ENCODE results near the gene USH1C.

Gene USH1C

DNA sequence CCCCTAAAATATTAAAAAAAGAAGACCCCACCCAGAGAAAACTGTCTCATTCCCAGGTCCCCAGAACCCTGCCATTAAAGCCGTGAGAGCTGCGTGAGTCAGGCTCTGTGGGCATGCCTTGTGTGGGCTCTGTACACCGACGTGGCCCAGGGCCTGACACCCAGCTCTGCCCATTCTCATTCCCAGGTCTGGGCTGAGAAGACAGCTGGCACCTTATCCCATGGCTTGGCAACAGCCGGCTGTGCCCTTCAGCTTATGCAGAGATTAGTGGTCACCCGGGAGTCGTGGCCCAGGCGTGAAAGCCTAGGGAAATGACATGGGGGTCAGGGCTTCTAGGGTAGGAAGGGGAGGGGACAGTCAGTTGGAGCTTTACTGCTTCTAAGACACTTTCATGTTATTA is 34.7 kb upstream of the USH1C start:
- H3K9me3 ChIP-seq (replicated peaks; ENCODE audit: low read length) = no peaks in the 10 kb centered on the region
- H3K4me1 ChIP-seq (ENCODE audit: control insufficient read depth, insufficient read depth, low read length) = no peaks in the 10 kb centered on the region
- peaks cover 67% of the 10 kb centered on the region for H3K27me3 ChIP-seq (ENCODE audit: control insufficient read depth, insufficient read depth, low read length)
- no peak overlapping the region for H3K9ac ChIP-seq (ENCODE audit: low read depth, low read length)
- H3K36me3 ChIP-seq (ENCODE audit: insufficient read depth, low read length) = no peaks in the 10 kb centered on the region
- H3K4me2 ChIP-seq (ENCODE audit: low read length) = no peak overlapping the region
- H3K4me3 ChIP-seq (ENCODE audit: low read length) = no peak overlapping the region

GRCh38 chr11:17578296-17578695 is 34.1 kb upstream of the USH1C start:
- Histone ChIP-seq H3K9me3 (replicated peaks; ENCODE audit: low read length) (no peaks in the 10 kb centered on the region), H3K4me3 (ENCODE audit: low read length) (no peak overlapping the region), H3K4me2 (ENCODE audit: low read length) (no peak overlapping the region), H3K27me3 (ENCODE audit: control insufficient read depth, insufficient read depth, low read length) (peaks cover 68% of the 10 kb centered on the region), H3K36me3 (ENCODE audit: insufficient read depth, low read length) (no peaks in the 10 kb centered on the region), H3K9ac (ENCODE audit: low read depth, low read length) (no peak overlapping the region), H3K4me1 (ENCODE audit: control insufficient read depth, insufficient read depth, low read length) (no peaks in the 10 kb centered on the region)

DNA sequence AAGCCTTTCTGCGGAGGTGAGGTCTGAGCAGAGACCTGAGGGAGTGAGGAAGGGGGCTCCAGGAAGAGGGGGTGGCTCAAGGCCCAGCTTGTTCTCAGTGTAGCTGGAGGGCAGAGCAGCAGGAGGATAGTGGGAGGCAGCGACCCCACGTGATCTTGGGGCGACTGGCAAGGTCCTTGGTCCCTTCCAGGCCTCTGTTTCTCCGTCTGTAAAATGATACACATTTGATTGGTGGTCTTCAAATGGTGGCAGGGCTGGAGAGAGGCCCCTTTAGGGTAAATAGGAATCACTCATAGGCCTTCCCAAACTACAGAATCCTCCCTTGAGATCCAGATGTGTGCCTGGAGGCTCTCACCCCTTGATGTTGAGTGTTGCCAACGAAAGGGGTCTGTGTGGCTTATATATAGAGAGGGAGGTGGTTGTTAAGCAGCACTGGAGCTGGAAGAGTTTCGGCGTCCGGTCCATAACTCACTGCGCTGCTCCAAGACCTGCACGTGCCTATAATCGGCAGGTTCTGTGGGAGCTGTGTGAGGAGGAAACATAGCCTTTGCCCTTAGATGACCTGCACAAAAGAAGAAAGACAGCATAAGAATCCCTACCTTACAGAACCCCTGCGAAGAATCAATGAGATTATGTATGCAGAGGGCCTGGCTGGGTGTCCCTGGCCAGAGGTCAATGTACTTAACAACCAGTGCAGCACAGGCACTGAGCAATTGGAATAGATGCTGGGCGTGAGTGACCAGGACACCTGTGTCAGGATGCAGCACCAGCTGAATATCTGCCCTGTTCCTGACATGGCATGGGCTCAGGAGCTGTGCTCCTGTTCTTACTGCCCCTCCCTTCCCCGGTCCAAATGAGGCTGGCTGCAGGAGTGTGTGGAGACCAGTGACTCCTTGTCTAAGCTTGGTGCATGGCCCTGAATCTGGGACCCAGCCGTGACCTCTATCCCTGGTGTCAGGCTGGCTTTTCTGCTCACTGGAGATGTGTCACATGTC is 31.5 kb upstream of the USH1C start:
- Histone ChIP-seq H3K4me2 (ENCODE audit: low read length) (no peak overlapping the region), H3K36me3 (ENCODE audit: insufficient read depth, low read length) (no peaks in the 10 kb centered on the region), H3K9ac (ENCODE audit: low read depth, low read length) (no peak overlapping the region), H3K4me1 (ENCODE audit: control insufficient read depth, insufficient read depth, low read length) (no peaks in the 10 kb centered on the region), H3K9me3 (replicated peaks; ENCODE audit: low read length) (no peaks in the 10 kb centered on the region), H3K4me3 (ENCODE audit: low read length) (no peak overlapping the region), H3K27me3 (ENCODE audit: control insufficient read depth, insufficient read depth, low read length) (peaks cover 71% of the 10 kb centered on the region)

- no peak overlapping the region for H3K4me2 ChIP-seq (ENCODE audit: low read length)
- no peaks in the 10 kb centered on the region for H3K9me3 ChIP-seq (replicated peaks; ENCODE audit: low read length)
- H3K27me3 ChIP-seq (ENCODE audit: control insufficient read depth, insufficient read depth, low read length) = peaks cover 69% of the 10 kb centered on the region
- H3K4me3 ChIP-seq (ENCODE audit: low read length) = no peak overlapping the region
- H3K9ac ChIP-seq (ENCODE audit: low read depth, low read length) = no peak overlapping the region
- H3K36me3 ChIP-seq (ENCODE audit: insufficient read depth, low read length) = no peaks in the 10 kb centered on the region
- H3K4me1 ChIP-seq (ENCODE audit: control insufficient read depth, insufficient read depth, low read length) = no peaks in the 10 kb centered on the region
These were observed 30.2 kb upstream of the USH1C start for GRCh38 chr11:17574141-17575091.

DNA sequence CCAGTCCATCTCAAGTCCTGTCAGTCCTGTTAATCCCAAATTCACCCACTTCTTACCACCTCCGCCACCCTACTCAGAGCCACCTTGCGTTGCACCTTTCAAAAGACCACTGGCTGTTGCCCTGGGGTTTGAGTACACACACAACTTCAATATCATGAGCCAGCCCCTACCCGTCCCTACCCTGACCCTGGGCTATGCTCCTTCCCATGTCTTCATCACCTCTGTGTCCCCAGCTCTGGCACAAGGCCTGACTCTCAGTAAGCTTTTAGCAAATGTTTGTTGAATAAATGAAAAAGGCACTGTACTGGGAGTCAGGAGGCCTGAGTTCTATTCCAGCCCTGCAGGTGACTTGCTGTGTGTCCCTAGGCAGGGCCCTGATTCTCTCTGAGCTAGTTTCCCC is 29.3 kb upstream of the USH1C start:
- H3K4me3 ChIP-seq (ENCODE audit: low read length) = no peak overlapping the region
- H3K4me1 ChIP-seq (ENCODE audit: control insufficient read depth, insufficient read depth, low read length) = no peaks in the 10 kb centered on the region
- H3K27me3 ChIP-seq (ENCODE audit: control insufficient read depth, insufficient read depth, low read length) = peaks cover 69% of the 10 kb centered on the region

DNA sequence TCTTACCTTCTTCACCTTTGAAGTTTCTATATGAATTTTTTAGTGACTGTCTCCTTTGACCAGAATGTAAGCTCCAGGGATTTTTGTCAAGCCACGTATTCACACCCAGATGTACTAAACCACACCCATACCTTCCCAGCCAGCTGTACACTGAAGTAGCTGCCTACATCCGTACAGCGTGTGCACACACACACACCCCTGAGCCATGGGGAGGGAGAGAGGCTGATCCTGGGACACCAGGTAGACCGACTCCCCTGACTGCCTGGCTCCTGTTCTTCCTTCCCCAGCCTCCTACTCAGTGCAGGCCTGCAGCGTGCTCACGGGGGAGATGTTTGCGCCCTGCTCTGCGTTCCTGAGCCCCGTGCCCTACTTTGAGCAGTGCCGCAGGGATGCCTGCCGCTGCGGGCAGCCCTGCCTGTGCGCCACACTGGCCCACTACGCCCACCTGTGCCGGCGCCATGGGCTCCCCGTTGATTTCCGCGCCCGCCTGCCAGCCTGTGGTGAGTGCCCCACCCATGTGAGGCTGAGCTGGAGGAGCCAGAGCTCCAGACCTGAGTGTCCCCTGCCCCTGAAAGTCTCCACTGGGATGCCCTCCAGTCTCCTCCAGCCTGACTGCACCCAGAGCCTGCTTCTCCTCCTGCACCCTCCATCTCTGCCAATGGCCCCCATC is 28.7 kb upstream of the USH1C start:
- Histone ChIP-seq H3K9ac (ENCODE audit: low read depth, low read length) (no peak overlapping the region), H3K4me3 (ENCODE audit: low read length) (no peak overlapping the region), H3K9me3 (replicated peaks; ENCODE audit: low read length) (no peaks in the 10 kb centered on the region), H3K27me3 (ENCODE audit: control insufficient read depth, insufficient read depth, low read length) (peaks cover 67% of the 10 kb centered on the region), H3K4me2 (ENCODE audit: low read length) (no peak overlapping the region), H3K36me3 (ENCODE audit: insufficient read depth, low read length) (no peaks in the 10 kb centered on the region), H3K4me1 (ENCODE audit: control insufficient read depth, insufficient read depth, low read length) (no peaks in the 10 kb centered on the region)

More for the DNA sequence above, 29.3 kb upstream of the USH1C start:
- Histone ChIP-seq H3K4me2 (ENCODE audit: low read length) (no peak overlapping the region), H3K9me3 (replicated peaks; ENCODE audit: low read length) (no peaks in the 10 kb centered on the region), H3K9ac (ENCODE audit: low read depth, low read length) (no peak overlapping the region), H3K36me3 (ENCODE audit: insufficient read depth, low read length) (no peaks in the 10 kb centered on the region)

DNA sequence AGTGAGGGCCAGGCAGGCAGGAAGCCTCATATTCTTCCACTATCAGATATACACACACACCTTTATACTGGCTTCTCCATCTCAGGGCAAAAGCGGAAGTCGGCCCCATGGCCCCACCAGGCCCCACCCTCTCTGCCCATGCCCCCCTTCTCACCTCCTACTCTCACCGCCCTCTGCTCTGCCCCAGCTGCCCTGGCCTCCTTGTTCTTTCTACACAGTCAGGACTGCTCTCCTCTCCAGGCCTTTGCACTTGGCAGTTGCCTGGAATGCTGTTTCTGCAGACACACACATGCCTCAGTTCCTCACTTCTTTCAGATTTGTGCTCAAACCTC is 28.1 kb upstream of the USH1C start:
- no peak overlapping the region for H3K4me3 ChIP-seq (ENCODE audit: low read length)
- H3K27me3 ChIP-seq (ENCODE audit: control insufficient read depth, insufficient read depth, low read length) = peaks cover 64% of the 10 kb centered on the region
- no peaks in the 10 kb centered on the region for H3K9me3 ChIP-seq (replicated peaks; ENCODE audit: low read length)
- no peak overlapping the region for H3K9ac ChIP-seq (ENCODE audit: low read depth, low read length)
- no peak overlapping the region for H3K4me2 ChIP-seq (ENCODE audit: low read length)
- no peaks in the 10 kb centered on the region for H3K4me1 ChIP-seq (ENCODE audit: control insufficient read depth, insufficient read depth, low read length)
- no peaks in the 10 kb centered on the region for H3K36me3 ChIP-seq (ENCODE audit: insufficient read depth, low read length)

- no peak overlapping the region for H3K4me3 ChIP-seq (ENCODE audit: low read length)
- H3K4me2 ChIP-seq (ENCODE audit: low read length) = no peak overlapping the region
- H3K9ac ChIP-seq (ENCODE audit: low read depth, low read length) = no peak overlapping the region
- no peaks in the 10 kb centered on the region for H3K9me3 ChIP-seq (replicated peaks; ENCODE audit: low read length)
- H3K27me3 ChIP-seq (ENCODE audit: control insufficient read depth, insufficient read depth, low read length) = peaks cover 69% of the 10 kb centered on the region
- no peaks in the 10 kb centered on the region for H3K36me3 ChIP-seq (ENCODE audit: insufficient read depth, low read length)
- H3K4me1 ChIP-seq (ENCODE audit: control insufficient read depth, insufficient read depth, low read length) = no peaks in the 10 kb centered on the region
These were observed 27.5 kb upstream of the USH1C start for GRCh38 chr11:17571431-17572358.

GRCh38 chr11:17570034-17570433 is 25.8 kb upstream of the USH1C start:
- H3K36me3 ChIP-seq (ENCODE audit: insufficient read depth, low read length) = no peaks in the 10 kb centered on the region
- no peak overlapping the region for H3K4me2 ChIP-seq (ENCODE audit: low read length)
- H3K27me3 ChIP-seq (ENCODE audit: control insufficient read depth, insufficient read depth, low read length) = peaks cover 81% of the 10 kb centered on the region
- no peaks in the 10 kb centered on the region for H3K9me3 ChIP-seq (replicated peaks; ENCODE audit: low read length)
- no peak overlapping the region for H3K4me3 ChIP-seq (ENCODE audit: low read length)
- H3K9ac ChIP-seq (ENCODE audit: low read depth, low read length) = no peak overlapping the region
- no peaks in the 10 kb centered on the region for H3K4me1 ChIP-seq (ENCODE audit: control insufficient read depth, insufficient read depth, low read length)

GRCh38 chr11:17568944-17569343 is 24.7 kb upstream of the USH1C start:
- H3K36me3 ChIP-seq (ENCODE audit: insufficient read depth, low read length) = no peaks in the 10 kb centered on the region
- no peaks in the 10 kb centered on the region for H3K9me3 ChIP-seq (replicated peaks; ENCODE audit: low read length)
- H3K4me2 ChIP-seq (ENCODE audit: low read length) = no peak overlapping the region
- H3K27me3 ChIP-seq (ENCODE audit: control insufficient read depth, insufficient read depth, low read length) = peaks cover 82% of the 10 kb centered on the region
- H3K4me1 ChIP-seq (ENCODE audit: control insufficient read depth, insufficient read depth, low read length) = no peaks in the 10 kb centered on the region
- no peak overlapping the region for H3K4me3 ChIP-seq (ENCODE audit: low read length)
- H3K9ac ChIP-seq (ENCODE audit: low read depth, low read length) = no peak overlapping the region
